SW 1271 (cell line): ENCODE data around the gene GLB1L2.
"Not testable (repeated sequence)": the region's sequence is repeated elsewhere in the genome, so short reads cannot be mapped to it uniquely, and the experiment has no call there.

Experiments
- DNase-seq, 2 experiments: peaks; one replicate each; lab custom pipeline; 2025; lab: John Stamatoyannopoulos, UW

Gene GLB1L2

GRCh38 chr11:134328433-134328832, 3.4 kb upstream of the GLB1L2 start:
- no peak for DNase-seq

- no peak for DNase-seq
These were observed 1.0 kb upstream of the GLB1L2 start for GRCh38 chr11:134330611-134331353.

- DNase-seq, result no peak
These were observed 422 bp downstream of the GLB1L2 start for GRCh38 chr11:134332189-134332631.

DNA sequence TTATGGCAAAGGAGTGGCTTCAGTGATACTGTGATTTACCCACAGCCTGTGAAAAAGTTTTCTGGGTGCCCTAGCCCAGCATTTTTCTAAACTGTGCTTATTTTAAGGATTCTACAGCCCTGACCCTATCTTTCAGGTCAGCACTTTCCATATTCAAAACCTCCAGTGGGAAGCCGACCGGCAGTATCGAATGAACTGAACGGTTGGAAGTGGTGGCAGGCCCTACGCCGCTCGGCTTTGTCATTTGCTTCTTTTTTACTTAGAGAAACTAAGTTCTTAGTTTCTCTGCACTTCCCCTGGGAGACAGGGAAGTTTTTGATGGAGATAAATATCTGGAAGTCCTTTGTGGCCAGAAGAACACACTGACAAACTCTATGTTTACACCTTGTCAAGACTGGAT, 994 bp downstream of the GLB1L2 start:
- DNase-seq, result no peak

GRCh38 chr11:134333312-134333711, 1.5 kb downstream of the GLB1L2 start:
- DNase-seq, result no peak

DNA sequence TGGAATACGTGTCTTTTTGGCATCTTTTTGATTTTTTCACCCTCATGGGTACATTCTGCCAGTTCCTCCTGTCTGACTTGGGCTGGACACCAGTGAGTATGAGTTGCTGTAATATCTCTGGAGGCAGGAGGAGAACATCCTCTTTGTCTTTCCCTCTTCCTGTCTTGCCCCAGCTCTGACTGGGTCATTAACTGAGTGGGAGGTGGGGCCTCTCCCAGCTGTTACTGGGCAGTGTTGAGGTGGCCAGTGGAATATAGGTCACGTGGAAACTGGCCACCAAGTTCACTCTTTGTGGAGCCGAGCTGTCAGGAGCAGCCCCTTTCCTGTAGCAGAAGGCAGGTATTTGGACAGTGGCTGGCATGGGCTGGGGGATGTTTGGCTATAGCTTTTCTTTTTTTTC, 2.2 kb downstream of the GLB1L2 start:
- no peak for DNase-seq

DNA sequence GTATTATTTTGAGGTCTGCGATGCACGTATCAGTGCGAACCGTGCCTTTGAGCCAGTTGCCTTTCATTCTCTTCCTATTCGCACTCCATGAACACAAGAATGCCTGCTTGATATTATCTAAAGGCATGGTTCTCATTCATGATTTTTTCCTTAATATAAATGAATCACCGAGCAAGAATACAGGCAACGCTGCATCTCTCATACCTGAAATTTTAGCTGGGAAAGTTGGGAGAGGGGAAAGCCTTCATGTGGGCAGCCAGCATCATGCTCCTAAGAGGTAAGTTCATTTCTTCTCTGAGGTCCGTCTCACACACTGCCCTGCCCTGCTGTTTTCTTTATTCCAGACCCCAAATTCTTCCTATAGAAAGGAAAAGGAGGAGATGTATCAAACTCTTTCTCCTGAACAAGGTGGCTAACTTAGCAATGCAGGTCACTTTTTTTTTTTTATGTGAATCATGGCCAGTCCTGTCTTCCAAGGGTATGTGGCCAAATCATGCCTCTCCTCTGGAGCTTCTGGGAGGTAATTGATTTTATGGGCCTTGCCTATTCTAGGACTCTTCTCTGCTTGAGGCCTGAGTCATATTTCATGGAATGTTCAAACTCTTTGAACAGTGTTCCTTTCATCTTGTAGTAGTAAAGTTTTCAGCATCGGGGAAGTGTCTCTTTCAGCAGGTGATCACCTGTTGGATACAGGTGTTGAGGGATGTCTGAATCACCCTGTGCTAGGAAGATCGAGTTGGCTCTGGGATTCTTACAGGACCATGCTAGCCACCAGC, 3.2 kb downstream of the GLB1L2 start:
- DNase-seq, result no peak

- DNase-seq, result no peak
These were observed 5.3 kb downstream of the GLB1L2 start for GRCh38 chr11:134337051-134337450.

- DNase-seq, result no peak
These were observed 6.3 kb downstream of the GLB1L2 start for GRCh38 chr11:134338068-134338467.

- no peak for DNase-seq
These were observed 6.9 kb downstream of the GLB1L2 start for GRCh38 chr11:134338654-134339053.

DNA sequence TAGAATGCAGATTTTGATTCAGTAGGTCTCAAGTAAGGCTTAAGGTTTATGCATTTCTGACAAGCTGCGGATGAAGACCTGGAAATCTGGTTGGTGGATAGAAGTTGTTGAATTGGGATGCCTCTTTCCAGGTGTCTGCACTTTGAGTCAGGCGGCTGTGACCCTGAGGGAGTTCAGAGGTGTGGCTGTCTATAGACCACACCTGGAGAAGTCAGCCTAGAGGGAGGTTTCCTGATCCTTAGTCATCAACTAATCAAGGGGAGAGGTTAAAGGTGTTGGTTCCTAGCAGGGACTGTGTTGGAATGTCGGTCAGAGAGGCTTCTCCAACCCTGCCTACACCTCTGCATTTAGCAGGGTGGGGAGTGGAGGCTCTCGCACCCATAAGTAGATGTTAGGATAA, 8.0 kb downstream of the GLB1L2 start:
- DNase-seq, result no peak

DNA sequence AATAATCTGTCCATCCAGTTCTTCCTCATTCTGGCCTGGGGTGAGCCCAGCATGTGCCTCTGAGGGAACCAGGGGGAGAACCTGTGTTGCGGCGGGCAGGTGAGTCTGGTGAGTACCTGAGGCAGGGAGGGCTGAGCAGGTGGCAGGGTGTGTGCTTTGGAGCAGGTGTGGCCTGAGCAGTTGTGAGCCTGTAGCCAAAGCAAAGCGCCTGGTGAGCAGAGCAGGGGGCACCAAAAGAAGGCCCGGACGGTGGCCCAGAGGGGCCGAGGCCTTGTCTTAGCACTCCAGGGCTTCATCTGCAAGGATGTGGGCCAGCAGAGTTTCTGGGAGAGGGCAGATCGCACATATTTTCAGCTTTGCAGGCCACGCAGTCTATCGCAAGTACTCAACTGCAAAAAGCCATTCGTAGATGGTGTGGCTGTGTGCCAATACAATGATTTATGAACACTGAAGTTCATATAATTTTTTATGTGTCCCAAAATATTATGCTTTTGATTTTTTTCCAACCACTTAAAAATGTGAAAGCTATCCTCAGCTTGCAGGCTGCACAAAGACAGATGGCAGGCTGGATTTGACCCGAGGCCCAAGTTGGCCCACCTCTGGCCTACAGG, 8.7 kb downstream of the GLB1L2 start:
- no peak for DNase-seq

GRCh38 chr11:134341805-134342571, 10.2 kb downstream of the GLB1L2 start:
- no peak for DNase-seq

DNA sequence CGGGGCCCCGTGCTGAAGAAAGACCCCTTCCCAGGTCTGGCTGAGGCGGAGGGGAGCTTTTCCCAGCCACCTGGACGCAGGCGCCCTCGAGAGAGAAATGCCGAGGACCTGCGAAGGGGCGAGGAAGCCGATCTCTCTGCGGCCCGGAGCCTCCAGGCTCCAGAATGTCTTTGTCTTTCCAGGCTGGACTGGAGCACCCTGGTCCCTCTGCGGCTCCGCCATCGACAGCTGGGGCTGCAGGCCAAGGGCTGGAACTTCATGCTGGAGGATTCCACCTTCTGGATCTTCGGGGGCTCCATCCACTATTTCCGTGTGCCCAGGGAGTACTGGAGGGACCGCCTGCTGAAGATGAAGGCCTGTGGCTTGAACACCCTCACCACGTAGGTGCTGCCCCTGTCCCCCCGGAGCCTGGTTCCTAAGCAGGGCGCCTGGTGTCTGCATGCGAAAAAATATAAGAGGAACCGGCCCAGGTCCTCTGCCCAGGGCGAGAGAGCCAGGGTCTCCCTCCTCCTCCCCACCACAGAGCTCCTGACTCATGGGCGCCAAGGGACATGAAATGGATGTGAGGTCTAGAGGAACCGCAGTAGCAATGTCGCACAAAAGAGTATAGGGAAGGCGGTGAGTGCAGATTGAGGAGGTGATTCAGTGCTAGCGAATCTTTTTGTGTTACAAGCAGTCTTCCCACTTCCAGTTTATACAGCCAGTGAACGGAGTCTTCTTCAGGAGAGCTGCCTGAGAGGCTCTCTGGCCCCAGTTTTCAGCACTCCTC, 11.0 kb downstream of the GLB1L2 start:
- DNase-seq, result no peak

DNA sequence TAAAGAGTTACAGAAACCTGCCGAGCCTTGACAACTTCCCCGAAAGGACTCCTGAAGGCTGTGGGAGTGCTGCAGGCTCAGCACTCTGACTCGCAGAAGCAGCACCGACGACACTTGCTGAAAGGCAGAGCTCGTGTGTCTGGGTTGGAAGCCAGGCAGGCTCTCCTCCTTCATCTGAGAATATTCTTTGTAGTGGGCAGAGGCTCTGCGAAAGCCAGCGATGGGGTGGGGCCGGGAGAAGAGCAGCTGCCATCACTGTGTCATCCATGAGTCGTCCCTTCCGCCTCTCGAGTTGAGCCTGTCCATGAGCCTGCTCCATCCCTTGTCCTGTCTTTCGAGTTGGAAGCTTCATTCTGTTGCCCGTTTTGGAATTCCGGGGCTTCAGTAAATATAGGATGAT, 11.9 kb downstream of the GLB1L2 start:
- DNase-seq, result no peak

- DNase-seq, result not testable (repeated sequence)
These were observed 12.9 kb downstream of the GLB1L2 start for GRCh38 chr11:134344497-134345236.

DNA sequence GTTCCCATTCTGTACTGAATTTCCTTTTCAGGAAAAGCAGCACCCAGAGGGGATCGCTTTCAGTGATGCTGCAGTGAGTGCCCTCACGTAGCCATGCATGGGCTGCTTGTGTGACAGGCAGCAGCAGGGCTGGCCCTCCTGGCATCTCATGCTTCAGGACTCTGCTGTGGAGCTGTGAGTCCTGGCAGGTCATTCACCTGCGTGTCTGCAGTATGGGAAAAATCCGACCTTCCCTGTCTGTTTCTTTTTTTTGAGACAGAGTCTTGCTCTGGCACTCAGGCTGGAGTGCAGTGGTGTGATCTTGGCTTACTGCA, 13.4 kb downstream of the GLB1L2 start:
- DNase-seq, result no peak

DNA sequence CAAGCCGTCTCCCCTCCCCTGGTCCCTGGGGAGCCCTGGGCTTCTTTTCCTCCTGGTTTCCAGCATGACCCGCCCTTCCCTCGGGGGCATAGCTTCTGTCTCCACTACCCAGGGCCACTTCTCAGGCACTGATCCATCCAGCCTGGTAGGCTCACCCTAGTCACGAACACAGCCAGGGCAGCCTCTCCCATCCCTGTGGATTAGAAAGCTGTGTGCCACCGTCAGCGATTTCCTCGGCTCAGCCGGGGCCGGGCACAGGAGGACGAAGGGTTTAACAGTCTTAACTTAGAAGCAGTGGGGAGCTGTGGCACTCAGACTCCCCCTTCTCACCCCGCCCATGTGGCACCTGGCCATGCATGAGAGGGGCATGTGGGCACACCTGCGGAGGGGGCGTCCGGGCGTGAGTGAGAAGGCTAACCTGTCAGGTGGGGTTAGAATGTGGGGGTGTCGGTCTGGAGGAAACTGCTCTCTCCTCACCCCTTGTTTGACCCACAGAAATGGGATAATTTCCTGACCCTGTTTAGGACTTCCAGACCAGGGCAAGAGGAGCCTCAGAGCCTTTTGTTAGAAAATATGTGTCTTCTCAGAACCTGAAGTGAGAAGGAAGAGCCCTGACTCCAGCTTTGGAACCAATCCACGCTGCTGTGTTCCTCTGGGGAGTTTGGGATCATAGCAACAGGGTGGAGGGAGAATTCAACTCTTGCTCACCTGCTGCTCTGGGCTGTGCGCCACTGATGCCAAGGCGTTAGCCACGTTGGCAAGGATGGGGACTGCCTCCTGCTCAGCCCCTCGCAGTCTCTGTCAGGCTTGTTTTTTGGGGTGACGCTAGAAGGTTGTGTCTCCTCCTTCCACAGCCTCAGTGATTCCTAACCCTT, 14.6 kb downstream of the GLB1L2 start:
- no peak for DNase-seq

- DNase-seq, result no peak
These were observed 15.2 kb downstream of the GLB1L2 start for GRCh38 chr11:134346976-134347350.

- no peak for DNase-seq
These were observed 15.7 kb downstream of the GLB1L2 start for GRCh38 chr11:134347441-134347840.
